Stimulated activated CD4-positive, alpha-beta T cell treated with anti-CD3 and anti-CD28 coated beads, TNF-alpha, amount 100 ng/mL, for 4 hours (primary cell): Measurements from ENCODE around the gene MRPS7.
A peak's percentile ranks its signal among the peaks of the same experiment; 100 is the strongest.
"Not testable (repeated sequence)": the region's sequence is repeated elsewhere in the genome, so short reads cannot be mapped to it uniquely, and the experiment has no call there.

Experiments
- DNase-seq, 3 experiments: peaks; one replicate each; pipeline ENCODE4 v3.0.0-alpha.2; 2020; ENCODE audit warnings: low read depth in 3 of 3

The MRPS7 gene

GRCh38 chr17:75244133-75244866 lies 17.4 kb upstream of the MRPS7 start:
- DNase-seq: no peak

DNA sequence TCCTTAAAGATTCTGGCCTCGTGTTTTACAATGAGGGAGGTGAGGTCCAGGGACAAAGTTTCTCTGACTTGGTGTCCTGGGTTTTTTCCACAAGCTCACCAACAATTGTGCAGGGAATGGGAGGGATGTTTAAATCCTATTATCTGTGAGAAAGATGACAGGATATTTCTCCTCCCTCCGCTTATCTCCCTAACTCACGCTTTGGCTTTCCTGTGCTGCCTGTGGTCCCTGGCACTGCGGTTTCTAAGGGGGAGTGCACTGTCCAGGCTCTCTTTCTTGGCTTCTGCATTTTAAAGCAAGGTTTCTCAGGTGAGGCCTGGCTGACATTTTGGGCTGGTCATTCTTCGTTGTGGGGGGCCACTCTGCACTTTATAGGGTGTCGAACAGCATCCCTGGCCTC lies 16.7 kb upstream of the MRPS7 start:
- DNase-seq: no peak

GRCh38 chr17:75246404-75246803 lies 15.3 kb upstream of the MRPS7 start:
- no peak for DNase-seq

DNA sequence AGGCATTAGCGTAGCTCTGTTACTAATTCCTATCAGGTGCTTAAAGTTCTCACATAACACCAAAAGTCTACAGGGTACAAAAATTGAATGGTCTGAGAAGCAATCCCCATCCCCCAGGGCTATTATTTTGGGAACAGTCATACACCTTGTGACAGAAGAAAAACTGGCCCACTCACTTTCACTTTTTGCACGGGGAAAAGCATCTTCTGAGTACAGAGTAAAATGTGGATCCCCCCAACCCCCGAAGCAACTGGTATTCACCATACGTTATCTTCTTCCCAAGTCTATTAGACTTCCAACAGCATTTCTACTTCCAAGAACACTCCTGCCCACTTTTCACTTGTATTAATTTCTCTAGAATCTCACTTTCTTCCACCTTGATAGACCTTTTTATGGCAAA lies 12.1 kb upstream of the MRPS7 start:
- no peak for DNase-seq

DNA sequence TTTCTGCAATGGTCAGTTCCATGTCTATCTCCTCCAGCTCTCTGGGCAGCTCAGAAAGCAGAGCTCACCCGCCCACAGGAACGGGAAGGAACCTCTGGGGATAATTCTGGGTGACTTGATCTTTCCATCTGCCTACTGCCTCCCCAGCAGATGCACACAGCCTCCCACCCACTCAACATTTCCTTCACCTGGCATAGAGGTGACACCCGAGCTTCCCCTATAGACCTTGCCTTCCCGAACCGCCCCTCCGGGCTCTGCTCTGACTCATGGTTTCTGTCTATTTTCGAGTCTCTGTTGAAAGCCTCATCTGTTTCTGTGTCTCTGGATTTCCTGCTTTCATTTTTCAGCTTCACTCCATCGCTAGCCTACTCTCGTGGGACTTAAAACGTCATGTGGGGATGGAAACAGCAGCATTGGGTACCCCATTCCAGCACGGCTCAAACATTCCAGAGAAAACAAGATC lies 11.6 kb upstream of the MRPS7 start:
- DNase-seq: peak; percentile 51 to 86 (median 76)

DNA sequence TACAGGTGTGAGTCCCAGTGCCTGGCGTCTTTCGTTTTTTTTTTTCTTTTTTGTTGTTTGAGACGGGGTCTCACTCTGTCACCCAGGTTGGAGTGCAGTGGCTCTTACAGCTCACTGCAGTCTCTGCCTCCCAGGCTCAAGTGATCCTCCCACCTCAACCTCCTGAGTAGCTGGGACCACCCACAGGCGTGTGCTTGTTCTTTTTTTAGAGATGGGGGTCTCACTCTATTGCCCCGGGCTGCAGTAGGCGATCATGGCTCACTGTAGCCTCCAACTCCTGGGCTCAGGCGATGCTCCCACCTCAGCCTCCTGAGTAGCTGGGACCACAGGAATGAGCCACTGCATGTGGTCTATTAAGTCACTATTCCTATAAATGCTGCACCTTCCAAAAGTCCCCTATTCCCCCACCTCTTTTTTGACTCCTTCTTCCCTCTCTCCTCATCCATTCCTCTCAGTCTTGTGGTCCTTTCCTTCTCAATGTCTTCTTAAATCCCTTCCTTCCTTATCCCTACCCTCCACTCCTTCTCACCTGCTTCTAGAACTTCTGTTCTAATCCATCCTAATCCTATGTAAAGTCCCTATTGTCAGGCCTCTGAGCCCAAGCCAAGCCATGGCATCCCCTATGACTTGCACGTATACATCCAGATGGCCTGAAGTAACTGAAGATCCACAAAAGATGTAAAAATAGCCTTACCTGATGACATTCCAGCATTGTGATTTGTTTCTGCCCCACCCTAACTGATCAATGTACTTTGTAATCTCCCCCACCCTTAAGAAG lies 9.5 kb upstream of the MRPS7 start:
- no peak for DNase-seq

GRCh38 chr17:75255954-75256698 lies 5.6 kb upstream of the MRPS7 start:
- not testable (repeated sequence) for DNase-seq

GRCh38 chr17:75257228-75257627 lies 4.5 kb upstream of the MRPS7 start:
- DNase-seq: not testable (repeated sequence)

GRCh38 chr17:75260641-75261335 lies 891 bp upstream of the MRPS7 start:
- DNase-seq: peak; percentile 37 to 48 (median 44)

DNA sequence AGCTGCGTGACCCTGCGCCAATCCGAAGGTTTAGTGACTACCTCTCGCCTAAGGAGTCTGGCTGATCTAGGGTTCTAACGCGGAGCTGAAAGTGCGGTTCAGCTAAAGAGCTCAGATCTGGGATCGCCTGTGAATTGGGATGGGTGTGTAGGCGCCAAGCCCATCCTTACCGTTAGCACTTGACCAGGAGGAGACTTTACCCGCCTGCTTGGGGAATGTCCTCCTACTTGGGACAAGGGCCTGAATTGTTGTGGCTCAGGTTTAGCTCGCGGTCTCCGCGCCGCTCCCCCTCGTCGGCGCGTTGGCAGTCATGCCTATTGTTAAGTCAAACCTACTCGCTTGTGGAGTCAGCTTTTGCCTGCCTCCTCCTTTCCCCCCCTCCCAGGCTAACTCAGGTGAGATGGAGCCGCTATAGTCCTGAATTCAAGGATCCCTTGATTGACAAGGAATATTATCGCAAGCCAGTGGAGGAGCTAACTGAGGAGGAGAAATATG lies 480 bp downstream of the MRPS7 start:
- DNase-seq: no peak

DNA sequence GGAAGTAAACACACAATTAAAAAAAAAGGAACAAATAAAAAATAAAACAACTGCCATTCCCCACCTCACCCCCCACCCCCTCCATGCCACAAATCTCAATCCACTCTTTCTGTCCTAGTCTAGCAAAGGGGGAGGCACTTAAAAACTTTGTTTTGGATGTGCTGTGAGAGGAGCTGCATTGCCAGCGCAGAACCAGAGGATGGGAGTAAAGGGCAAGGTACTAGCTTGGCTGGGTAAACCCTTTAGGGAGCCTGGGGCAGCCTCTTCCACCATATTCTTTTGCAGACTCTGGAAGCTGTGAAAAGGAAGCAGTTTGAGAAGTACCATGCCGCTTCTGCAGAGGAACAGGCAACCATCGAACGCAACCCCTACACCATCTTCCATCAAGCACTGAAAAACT lies 1.4 kb downstream of the MRPS7 start:
- DNase-seq: no peak

GRCh38 chr17:75265614-75266315 lies 4.1 kb downstream of the MRPS7 start:
- no peak for DNase-seq

DNA sequence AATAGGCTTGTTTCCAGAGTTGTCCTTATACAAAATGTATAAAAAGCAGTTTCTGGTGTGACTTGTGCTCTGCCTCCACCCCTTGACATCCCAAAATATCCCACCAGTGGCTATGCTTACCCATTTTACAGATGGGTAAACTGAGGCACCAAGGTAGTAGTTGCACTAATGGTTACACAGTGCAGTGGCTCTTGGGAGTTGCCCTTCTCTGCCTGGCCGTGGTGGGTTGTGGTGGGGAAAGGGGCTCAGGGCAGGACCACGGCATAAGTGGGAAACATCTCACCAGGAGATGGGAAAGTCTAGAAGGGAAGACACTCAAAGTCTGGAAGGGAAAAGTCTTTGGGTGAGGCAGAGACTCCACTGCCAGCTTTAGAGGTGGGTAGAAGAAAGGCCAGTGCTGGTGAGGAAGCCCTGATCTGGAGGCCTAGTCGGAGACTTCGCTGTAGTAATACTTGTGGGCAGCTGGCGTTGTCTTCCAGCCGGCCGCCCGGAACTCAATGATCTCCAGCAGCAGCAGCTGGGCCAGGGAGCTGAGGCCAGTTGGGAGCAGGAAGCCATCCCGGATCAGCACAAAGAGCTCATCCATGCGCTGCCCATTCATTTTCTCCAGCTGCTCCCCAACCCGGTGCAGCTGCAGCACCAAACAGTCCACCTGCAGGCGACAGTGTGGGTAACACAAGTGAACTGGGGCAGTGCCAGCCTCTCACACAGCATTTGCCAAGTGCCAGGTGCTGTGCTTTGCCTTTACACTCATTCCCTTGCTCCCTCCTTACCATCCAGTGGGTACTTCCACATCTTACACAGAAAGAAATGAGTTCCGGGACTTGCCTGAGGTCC lies 4.9 kb downstream of the MRPS7 start:
- DNase-seq: no peak

DNA sequence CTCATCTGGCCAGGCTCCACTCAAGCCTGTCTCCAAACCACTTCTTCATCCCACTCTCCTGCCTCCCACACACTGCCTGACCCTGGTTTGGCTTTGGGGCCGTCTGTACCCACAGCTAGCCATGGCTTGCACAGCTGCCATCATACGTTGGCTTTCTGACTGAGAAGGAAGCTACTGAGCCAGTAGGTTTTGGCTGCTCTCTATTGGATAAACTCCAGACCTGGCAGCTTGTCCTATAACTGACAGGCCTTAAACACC lies 5.4 kb downstream of the MRPS7 start:
- no peak for DNase-seq

- DNase-seq: no peak
Measured at GRCh38 chr17:75267411-75268232, 5.9 kb downstream of the MRPS7 start.

DNA sequence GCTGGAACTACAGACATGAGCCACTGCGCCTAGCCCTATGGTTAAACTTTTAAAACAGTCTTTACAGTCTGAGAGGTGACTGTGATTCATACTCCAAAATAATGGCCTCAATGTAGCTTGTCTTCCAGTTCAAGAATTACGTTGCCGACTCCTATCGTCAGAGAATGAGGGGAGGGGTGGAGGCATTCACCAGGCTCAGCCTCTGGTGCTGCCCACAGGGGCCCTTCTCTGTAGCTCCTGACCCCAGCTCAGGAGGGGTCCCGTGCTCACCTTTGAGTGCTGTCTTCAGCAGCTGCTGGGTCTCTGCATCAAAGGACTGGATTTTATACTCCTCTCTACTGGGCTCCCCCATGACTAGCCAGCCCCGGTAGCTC lies 8.2 kb downstream of the MRPS7 start:
- no peak for DNase-seq

- peak in 1 of 3 experiments; percentile 50 for DNase-seq
Measured at GRCh38 chr17:75270218-75270965, 8.7 kb downstream of the MRPS7 start.

- DNase-seq: no peak
Measured at GRCh38 chr17:75270966-75271232, 9.2 kb downstream of the MRPS7 start, which contains the start of gene MIF4GD. MIF4GD (minus strand) TSS chr17:75271231; CDS start chr17:75270195, 1,036 bp downstream.
